GM10266 (cell line): ENCODE results near the gene MCF2L2.

Experiments
- DNase-seq: peaks from one replicate; pipeline ENCODE4 v3.0.0; 2012; ENCODE audit errors: extremely low spot score
- CTCF ChIP-seq: IDR thresholded peaks from 2 replicates; pipeline ENCODE4 v1.5.1; 2012; ENCODE audit warnings: mild to moderate bottlenecking, low read depth; ENCODE audit not compliant: control insufficient read depth, insufficient read depth; ENCODE audit errors: missing control alignments

MCF2L2 gene

GRCh38 chr3:183449791-183450190, 21.4 kb upstream of the MCF2L2 start:
- DNase-seq, result no peak
- TF ChIP-seq CTCF, result no peak

- DNase-seq, result no peak
- TF ChIP-seq CTCF, result no peak
Measured at GRCh38 chr3:183449391-183449790, 21.0 kb upstream of the MCF2L2 start.

- no peak for DNase-seq
- no peak for TF ChIP-seq CTCF
Measured at GRCh38 chr3:183448369-183449128, 20.1 kb upstream of the MCF2L2 start.

GRCh38 chr3:183447206-183448001, 19.0 kb upstream of the MCF2L2 start:
- peak; percentile 9 for TF ChIP-seq CTCF
- peak; percentile 91 for DNase-seq

GRCh38 chr3:183446838-183447205, 18.4 kb upstream of the MCF2L2 start:
- no peak for TF ChIP-seq CTCF
- DNase-seq, result no peak

- no peak for TF ChIP-seq CTCF
- DNase-seq, result no peak
Measured at GRCh38 chr3:183444748-183445147, 16.3 kb upstream of the MCF2L2 start.
